PFSK-1 (cell line): Measurements from ENCODE around the gene SPATA9.

Experiments used
- FOXP2 ChIP-seq: optimal IDR thresholded peaks from 2 replicates; pipeline ENCODE3; 2011; ENCODE audit warnings: borderline replicate concordance, control low read depth, inconsistent platforms; ENCODE audit not compliant: insufficient read depth; ENCODE audit errors: extremely low read length, extremely low read depth
- POLR2AphosphoS5 ChIP-seq: IDR thresholded peaks from 2 replicates; pipeline ENCODE4 v1.6.1; 2012; ENCODE audit warnings: low read depth, mild to moderate bottlenecking, control low read depth, low read length, moderate library complexity
- SIN3A ChIP-seq: IDR thresholded peaks from 2 replicates; pipeline ENCODE4 v1.6.1; 2012; ENCODE audit warnings: mild to moderate bottlenecking, low read length, moderate library complexity, borderline replicate concordance; ENCODE audit not compliant: insufficient read depth
- TAF1 ChIP-seq: IDR thresholded peaks from 2 replicates; pipeline ENCODE4 v1.6.1; 2012; ENCODE audit warnings: low read length, control low read depth, borderline replicate concordance; ENCODE audit not compliant: insufficient read depth
- TF ChIP-seq, protein P1 (sequence below), 2 experiments: IDR thresholded peaks; 2 replicates each; pipeline versions ENCODE4 v1.6.1 to v1.8.0; 2011 to 2012; ENCODE audit warnings: low read depth in 2 of 2, low read length in 2 of 2, control low read depth in 1 of 2, inconsistent platforms in 1 of 2, mild to moderate bottlenecking in 1 of 2, moderate library complexity in 1 of 2; ENCODE audit not compliant: insufficient read depth in 1 of 2

Gene SPATA9

DNA sequence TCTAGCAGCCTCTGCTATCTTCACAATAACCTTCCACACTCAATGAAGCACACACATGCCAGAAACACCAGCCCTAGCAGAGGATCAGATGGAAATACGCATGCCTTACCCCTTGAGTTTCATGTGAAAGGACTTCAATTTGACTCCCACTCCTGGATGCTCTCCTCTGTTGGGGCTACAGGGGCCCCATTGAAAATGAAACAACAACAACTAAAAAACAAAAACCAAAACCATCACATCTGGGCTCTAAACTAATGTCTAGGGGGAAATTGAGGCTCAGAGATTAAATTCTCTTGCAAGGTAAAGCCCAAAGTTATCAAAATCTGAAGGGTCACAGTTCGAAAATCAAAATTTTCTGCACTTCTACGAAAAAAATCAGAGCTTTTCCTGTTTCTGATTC is 44.2 kb downstream of the SPATA9 start:
- TF ChIP-seq POLR2AphosphoS5, result no peak
- TF ChIP-seq FOXP2, result no peak
- TF ChIP-seq, protein P1, sequence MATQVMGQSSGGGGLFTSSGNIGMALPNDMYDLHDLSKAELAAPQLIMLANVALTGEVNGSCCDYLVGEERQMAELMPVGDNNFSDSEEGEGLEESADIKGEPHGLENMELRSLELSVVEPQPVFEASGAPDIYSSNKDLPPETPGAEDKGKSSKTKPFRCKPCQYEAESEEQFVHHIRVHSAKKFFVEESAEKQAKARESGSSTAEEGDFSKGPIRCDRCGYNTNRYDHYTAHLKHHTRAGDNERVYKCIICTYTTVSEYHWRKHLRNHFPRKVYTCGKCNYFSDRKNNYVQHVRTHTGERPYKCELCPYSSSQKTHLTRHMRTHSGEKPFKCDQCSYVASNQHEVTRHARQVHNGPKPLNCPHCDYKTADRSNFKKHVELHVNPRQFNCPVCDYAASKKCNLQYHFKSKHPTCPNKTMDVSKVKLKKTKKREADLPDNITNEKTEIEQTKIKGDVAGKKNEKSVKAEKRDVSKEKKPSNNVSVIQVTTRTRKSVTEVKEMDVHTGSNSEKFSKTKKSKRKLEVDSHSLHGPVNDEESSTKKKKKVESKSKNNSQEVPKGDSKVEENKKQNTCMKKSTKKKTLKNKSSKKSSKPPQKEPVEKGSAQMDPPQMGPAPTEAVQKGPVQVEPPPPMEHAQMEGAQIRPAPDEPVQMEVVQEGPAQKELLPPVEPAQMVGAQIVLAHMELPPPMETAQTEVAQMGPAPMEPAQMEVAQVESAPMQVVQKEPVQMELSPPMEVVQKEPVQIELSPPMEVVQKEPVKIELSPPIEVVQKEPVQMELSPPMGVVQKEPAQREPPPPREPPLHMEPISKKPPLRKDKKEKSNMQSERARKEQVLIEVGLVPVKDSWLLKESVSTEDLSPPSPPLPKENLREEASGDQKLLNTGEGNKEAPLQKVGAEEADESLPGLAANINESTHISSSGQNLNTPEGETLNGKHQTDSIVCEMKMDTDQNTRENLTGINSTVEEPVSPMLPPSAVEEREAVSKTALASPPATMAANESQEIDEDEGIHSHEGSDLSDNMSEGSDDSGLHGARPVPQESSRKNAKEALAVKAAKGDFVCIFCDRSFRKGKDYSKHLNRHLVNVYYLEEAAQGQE (IDR thresholded peaks at IDR 0.05; ENCODE audit: insufficient read depth in 1 of 2, low read depth in 2 of 2, low read length in 2 of 2), result no peak
- no peak for TF ChIP-seq TAF1
- TF ChIP-seq SIN3A, result no peak

DNA sequence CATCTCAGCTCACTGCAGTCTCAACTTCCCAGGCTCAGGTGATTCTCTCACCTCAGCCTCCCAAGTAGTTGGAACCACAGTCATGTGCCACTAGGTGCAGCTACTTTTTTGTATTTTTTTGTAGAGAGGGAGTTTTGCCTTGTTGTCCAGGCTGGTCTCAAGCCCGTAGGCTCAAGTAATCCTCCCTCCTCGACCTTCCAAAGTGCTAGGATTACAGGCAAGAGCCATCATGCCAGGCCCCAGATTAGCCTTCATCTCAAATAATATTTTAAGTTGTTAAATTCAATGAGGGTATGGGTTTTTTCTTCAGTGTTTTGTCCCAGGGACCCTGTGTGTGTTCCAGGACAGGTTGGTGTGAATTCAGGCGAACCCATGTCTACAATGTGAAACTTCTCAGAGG is 48.7 kb downstream of the SPATA9 start:
- TF ChIP-seq TAF1 (no peak), SIN3A (no peak), POLR2AphosphoS5 (no peak), FOXP2 (no peak)
- TF ChIP-seq, protein P1 (IDR thresholded peaks at IDR 0.05; ENCODE audit: insufficient read depth in 1 of 2, low read depth in 2 of 2, low read length in 2 of 2), result no peak

DNA sequence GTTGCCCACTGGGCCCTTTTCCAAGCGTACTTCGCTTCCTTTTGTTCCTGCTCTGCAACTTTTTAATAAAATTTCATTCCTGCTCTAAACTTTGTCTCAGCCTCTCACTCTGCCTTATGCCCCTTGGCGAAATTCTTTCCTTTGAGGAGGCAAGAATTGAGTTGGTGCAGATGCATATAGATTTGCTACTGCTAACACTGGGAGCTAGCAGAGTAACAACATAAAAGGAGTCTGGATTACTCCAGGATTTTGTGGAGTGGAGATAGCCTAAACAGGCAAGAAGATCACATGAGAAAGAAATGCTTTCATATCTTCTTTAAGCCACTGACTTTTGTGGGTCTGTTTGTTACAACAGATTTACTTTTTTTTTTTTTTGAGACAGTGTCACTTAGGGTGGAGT is 49.1 kb downstream of the SPATA9 start:
- TF ChIP-seq, protein P1 (IDR thresholded peaks at IDR 0.05; ENCODE audit: insufficient read depth in 1 of 2, low read depth in 2 of 2, low read length in 2 of 2), result no peak
- TF ChIP-seq POLR2AphosphoS5, result no peak
- no peak for TF ChIP-seq TAF1

DNA sequence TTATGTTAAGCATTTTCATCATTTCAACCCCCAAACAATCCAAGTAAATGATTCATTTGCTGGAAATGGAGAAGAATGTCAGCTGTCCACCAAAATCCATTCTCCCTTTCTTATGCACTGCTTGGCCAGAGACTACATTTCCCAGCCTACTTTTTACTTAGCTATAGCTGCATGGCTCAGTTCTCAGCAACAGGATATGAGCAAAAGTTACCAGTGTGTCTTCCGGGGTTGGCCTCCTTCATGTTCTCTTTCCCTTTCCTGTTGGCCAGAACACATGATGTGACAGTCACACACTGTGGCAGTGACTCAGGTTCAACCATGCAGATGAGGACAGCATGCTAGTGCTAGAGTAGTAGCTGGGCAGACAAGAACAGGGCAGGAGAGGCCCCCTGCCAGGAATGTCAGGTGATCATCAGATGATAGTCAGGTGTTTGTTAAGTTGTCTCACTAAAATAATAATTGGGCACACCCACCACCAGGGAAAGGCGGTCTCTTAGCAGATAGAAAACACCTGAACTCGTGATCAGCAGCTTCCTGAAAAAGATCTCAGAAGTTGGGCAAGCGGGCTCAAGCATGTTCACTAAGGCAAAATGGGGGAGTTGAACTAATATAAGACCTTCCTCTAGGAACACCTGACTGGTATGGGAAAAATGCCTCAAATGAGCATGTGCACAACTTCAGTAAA is 50.7 kb downstream of the SPATA9 start:
- TF ChIP-seq SIN3A (no peak), FOXP2 (no peak), POLR2AphosphoS5 (no peak), TAF1 (no peak)
- TF ChIP-seq, protein P1 (IDR thresholded peaks at IDR 0.05; ENCODE audit: insufficient read depth in 1 of 2, low read depth in 2 of 2, low read length in 2 of 2), result no peak
